Measurements from ENCODE around the gene CBFA2T2. TPM values are rescaled to one million over a fixed set of nuclear protein-coding genes. Genes with fewer than 3 reads are reported as not detected.

The CBFA2T2 gene
- total RNA-seq, 1 donor from 2014 or later, result 10.5 TPM

DNA sequence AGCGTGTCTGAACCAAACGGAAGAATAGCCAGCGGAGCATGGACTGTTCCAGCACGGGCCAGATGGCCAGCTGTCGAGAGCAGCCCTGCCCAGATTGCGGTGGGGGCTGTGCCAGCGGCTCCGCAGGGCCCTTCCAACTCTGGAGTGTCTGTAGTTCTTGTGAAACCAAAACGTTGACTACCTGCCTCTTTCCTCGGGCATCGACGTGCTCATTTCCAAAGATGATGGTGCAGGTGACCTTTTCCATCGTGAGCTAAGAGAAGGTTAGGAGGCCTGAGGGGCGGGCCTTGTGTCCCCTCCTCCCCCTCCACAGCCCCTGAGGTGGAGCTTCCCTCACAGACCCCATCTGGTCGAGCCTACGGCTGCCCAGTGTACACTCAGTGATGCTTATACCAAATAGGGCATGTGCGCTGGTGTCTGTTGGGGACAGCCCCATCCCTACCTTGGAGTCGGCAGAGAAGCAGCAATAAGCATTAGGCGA is 159.3 kb downstream of the CBFA2T2 start:
- no peak for DNase-seq (ENCODE audit: low spot score)

DNA sequence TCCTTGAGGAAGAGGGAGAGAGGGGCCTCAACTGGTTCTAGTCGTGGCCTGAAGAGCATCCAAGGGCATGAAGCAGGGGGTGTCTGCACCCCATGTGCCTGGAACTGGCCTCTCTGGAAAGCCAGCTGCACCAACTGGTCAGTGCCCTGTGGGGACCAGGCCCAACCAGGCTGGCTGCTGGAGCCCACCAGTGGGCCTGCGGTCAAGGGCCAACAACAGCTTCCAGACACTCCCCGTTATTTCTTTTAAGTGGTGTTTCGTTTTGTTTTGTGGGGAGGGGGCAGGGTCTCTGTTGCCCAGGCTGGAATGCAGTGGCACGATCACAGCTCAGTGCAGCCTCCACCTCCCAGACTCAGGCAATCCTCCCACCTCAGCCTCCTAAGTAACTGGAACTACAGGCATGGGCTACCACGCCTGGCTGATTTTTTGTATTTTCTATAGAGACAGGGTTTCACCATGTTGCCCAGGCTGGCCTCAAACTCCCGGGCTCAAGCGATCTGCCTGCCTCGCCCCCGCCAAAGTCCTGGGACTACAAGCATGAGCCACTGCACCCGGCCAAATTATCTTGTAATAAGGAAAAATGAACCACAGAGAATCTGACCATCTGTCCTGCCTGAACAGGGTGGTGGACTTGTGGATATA is 160.3 kb downstream of the CBFA2T2 start:
- no peak for DNase-seq (ENCODE audit: low spot score)

DNA sequence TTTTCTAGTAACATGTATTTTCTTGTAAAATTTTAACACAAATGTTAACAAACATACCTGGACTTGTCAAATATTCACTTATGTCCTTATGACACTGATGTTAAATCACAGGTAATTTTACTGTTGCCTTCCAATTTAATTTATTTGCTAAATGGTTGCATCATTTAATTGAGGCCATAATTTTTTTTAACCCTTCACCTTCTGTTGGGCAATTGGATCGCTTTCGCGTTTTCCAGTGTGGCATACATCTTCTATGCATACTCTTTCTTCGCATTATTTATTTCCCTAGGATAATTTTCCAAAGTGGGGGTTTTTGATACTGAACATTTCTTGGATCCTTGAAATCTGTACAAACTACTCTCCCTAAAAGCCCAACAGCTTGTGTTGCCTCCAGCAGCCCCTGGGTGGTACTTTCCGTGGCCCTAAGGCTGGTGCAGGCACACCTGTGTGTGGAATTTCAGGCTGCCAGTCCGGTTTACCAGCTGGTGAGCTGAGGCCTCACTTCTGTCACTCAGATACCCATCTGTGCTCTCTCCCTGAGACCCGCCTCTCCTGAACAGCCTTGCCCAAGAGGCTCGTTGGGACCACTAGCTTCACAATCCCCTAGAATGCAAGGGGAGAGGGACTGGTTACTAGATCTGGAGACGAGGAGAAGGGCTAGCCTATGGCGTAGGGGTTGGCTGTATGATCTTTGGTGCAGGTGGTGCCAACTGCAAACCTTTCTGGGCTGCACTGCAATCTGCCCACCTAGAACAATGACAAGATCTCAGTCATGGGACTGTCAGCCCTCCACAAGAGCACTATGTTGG is 161.1 kb downstream of the CBFA2T2 start:
- DNase-seq (ENCODE audit: low spot score), result no peak

DNA sequence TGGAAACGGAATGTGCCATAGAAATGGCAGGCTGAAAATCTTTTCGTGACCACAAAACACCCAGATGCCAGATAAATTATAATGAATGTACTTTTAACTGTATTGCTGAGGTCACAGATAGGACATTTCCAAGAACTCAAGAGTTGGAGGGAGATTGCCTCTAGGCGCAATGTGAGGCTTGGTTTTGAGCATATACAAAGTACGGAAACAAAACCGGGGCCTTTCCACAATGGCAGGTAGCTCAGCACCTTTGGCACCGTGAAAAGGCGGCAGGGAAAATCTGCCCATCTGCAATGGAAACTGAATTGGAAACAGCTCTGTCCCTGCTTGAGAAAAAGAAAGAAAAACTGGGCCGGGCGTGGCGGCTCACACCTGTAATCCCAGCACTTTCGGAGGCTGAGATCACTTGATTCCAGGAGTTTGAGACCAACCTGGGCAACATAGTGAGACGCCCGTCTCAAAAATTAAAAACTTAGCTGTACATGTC is 161.7 kb downstream of the CBFA2T2 start:
- DNase-seq (ENCODE audit: low spot score), result no peak

DNA sequence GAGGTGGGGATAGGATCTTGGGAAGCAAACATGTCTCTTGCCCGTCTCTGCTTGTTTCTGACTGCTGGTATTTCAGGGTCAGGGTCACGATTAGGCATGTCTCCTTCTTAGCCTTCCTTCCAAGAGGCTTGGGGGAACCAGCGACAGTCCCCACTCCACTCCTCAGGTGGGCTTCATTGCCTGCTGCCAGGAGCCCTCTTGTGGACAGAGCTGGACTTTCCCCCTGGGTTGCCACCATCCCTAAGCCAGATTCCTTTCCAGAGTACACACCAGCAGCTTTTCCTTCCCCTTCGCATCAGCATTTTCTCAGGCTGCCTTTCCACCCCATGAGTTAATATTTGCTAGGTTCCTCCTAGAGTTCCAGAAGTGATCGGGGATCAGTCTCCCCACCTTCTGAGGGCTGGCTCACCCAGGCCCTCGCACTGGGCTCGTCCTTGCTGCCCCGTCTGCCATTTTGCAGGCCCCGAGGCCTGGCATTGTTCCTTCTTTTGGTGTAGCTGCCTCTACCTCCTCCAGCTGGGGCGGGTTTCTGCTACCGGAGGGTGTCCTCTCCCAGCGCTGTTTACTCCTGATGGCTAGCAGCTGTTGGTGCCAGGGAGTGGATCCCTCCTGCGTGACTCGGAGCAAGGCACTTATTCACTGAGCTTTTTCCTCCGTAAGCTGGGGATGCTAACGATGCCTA is 163.5 kb downstream of the CBFA2T2 start:
- DNase-seq (ENCODE audit: low spot score), result no peak

DNA sequence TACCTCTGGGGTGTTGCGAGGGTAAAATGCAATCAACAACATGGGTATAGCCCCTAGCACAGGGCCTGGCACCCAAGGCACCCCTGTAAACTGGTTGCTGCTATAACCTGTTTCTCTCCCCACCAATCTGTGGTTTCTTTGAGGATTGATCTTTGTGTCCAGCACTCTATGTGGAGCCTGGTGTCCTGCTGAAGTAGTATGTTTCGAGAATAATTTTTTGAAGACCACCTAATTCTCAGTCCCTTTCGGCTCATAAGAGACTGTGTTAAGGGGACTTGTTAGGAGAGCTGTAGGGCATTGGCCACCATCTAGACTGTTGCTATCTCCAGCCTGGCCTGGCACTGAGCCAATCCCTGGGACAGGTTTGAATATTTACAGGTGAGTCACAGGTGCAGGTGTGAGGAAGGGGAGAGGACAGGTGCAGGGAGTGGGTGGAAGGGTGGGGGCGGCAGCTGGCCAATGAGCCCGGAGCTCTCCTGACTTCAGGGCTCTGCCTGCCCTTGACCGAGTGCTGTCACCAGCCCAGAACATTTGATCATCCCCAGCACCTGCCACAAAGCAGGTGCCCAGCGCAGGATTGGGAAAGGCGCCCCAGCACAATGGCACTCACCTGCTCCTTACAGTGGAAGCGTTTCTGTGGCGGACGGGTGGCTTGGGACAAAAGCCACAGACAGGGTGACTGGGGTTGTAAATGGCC is 164.2 kb downstream of the CBFA2T2 start:
- no peak for DNase-seq (ENCODE audit: low spot score)

DNA sequence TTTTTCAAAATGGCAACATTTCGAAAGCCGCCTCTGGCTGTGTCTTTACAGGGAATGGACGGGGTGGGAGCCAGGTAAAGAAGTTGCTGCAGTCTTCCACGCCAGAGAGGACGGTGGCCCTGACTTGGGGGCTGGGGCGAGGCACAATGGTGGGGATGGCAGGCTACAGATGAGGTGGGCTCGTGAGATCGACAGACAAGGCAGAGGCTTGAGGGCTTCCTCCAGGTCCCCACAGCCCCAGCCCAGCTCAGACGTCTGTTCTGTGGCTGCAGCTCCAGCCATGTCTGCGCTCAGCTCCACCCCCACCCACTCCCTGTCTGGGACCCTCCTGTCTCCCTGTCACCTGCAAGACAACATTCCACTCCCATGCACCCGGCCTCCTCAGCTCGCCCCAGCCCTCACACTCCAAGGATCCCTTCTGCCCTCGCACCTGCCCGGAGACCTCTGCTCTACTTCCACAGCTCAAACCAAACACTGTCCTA is 164.8 kb downstream of the CBFA2T2 start:
- peak; percentile 75 for DNase-seq (ENCODE audit: low spot score)

DNA sequence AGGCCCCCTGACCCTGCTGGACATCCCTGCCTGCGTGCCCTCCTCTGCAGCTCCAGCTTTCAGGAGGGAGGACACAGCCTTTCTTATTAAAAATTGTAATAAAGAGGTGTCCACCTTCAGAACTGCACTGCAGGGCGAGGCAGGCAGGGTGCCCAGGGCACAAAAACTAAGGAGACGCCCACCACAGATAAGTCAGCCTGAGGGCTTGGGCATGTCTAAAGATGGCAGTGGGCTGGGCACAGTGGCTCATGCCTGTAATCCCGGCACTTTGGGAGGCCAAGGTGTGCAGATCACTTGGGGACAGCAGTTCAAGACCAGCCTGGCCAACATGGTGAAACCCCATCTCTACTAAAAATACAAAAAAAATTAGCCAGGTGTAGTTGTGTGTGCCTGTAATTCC is 165.3 kb downstream of the CBFA2T2 start:
- peak; percentile 55 for DNase-seq (ENCODE audit: low spot score)

DNA sequence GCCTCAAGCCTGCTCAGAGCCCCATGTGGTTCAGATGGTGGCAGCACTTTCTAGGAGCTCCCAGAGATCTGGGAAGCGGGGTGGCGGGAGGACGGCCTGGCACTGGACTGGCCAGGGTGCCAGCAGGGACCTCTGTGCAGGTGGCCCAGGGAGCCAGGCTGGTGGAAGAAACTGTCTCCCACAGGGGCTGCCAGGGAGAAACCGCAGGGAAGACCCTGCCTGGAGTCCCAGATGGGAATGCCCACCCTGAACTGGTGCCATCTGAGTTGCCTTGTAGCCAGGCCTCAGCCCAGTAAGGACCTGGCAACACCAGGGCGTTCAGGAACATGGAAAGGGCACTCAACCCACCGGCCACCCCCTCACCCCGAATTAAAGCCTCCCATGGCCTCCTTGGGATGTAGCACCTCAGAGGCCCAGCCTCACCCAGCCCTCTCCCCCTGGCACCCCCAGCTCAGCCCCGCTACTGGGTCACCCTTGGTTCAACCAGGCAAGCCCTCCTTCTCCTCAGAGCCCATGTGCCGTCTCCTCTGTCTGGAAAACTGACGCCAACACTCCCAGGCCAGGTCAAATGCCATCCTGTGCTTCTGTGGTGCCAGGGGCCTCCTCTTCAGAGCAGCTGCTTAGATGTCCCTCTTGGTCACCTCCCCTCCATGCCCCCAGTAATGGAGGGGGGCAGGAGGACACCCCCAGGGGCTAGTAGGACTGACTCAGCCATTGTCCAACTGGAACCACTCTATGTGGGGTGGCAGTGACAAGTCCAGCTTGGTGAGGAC is 166.3 kb downstream of the CBFA2T2 start:
- no peak for DNase-seq (ENCODE audit: low spot score)

DNA sequence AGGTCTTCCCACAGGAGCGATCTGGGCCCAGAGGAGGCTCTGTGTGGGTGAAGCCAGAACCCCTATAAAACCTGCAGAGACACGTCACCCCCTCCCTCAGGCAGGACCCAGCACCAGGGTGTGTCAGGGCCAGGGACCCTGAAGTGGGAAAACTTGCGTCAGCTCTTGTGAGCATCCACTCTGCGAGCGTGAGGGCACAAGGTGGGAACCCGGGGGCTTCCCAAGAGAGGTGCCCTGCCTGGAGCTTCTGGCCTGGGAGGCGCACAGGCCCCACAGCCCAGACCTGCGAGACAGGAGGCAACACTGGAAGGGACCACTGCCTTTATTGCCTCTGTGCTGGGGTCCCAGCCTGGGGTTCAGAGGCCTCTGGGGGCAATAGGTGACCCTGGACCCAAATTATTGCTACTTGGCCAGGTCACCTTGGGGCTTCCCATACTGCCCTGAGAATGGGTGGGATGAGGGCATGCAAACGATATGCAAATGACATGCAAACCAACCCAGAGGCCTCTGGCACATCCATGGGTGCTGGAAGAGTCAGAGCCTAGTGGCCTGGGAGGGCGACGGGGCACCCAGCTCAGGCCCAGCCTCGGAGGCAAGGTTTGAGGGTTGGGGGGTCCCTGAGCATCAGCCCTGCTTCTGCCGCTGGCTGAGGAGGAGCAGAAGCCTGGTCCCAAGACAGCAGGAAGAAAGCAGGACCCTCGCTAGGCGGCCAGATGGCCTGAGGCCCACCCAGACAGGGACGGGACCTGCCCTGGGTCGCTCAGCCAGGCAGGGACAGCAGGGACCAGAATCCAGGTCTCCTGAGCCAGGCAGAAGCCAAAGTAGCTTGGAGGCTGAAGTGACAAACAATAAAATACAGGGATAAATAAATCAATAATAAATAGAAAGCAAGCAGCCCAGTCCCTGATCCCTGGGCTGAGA is 167.1 kb downstream of the CBFA2T2 start:
- DNase-seq (ENCODE audit: low spot score), result no peak

DNA sequence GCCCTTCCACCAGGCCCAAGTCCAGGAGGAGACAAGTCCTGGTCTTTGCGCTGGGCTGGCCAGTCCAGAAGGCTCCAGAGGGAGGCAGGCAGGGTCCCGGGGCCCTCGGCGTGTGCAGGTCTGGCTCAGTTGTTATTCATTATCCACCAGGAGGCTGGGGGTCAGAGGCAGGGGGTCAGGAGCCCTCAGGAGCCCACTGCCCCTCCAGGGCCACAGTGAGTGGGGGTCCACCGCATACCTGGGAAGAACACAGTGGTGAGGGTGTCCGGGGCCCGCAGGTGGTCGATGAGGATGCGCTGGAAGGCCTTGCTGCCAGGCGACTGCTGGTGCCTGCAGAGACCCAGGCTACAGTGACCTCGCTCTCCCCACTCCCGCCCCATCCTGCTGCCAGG is 167.8 kb downstream of the CBFA2T2 start:
- no peak for DNase-seq (ENCODE audit: low spot score)

DNA sequence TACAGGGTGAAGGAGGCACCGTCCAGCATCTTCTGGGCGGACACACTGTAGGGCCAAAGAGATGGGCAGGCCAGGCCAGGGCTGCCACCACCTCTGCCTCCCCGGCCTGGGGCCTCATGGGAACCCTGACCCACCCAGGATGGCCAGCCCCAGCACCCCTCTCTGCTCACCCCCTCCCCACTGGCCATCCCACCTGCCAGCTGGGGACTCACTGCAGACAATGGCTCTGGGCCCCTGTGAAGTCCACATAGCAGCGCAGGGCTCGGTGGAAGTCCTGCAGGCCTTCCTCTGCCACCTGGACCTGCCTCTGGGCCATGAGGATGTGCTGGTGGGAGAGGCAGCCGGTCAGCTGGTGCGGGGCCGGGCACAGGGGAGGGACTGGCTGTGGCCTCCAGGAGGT is 168.6 kb downstream of the CBFA2T2 start:
- no peak for DNase-seq (ENCODE audit: low spot score)

DNA sequence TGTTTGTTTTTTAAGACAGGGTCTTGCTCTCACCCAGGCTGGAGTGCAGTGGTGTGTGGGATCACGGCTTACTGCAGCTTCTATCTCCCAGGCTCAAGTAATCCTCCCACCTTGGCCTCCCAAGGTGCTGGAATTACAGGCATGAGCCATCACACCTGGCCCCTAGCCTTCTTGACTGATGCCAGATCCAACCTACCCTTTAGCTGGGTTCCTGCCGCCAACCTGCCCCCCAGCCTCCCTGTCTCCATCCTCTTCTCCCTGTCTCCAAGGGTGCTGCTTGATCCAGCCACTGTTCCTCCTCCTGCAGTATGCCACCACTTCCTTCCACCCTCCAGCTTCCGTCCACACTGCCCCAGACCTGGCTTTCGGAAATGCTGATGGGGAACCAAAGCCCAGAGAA is 169.0 kb downstream of the CBFA2T2 start:
- no peak for DNase-seq (ENCODE audit: low spot score)

DNA sequence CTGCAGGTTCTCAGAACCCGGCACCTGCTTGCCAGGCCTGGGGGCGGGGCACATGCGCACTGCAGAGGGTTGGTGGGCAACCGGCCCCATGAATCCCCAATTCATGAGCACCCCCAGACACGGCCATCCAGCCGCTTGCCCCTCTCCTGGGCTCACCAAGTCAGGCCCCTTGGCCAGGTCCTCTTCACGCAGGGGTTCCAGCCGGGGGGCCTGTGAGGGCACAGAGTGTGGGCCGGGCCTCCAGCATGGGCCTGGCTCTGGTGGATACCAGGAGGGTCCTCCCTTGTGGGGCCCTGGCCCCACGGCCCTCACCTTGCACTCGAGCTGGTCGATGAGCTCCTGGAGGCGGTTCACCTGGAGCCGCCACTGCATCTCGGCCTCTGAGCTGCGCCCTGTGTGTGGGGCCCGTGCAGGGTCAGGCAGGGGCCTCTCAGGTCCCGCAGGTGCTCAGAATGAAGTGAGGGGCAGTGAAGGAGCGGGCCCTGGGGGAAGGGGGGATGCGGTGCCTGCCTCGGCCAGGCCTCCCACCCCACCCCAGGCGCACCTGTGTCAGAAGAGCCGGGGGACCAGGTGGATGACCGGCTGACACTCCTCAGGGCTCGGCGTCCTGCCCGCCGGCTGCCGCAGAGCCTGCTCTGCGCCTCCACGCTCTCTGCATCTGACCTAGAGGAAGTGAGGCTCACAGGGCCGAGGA is 169.6 kb downstream of the CBFA2T2 start:
- no peak for DNase-seq (ENCODE audit: low spot score)

DNA sequence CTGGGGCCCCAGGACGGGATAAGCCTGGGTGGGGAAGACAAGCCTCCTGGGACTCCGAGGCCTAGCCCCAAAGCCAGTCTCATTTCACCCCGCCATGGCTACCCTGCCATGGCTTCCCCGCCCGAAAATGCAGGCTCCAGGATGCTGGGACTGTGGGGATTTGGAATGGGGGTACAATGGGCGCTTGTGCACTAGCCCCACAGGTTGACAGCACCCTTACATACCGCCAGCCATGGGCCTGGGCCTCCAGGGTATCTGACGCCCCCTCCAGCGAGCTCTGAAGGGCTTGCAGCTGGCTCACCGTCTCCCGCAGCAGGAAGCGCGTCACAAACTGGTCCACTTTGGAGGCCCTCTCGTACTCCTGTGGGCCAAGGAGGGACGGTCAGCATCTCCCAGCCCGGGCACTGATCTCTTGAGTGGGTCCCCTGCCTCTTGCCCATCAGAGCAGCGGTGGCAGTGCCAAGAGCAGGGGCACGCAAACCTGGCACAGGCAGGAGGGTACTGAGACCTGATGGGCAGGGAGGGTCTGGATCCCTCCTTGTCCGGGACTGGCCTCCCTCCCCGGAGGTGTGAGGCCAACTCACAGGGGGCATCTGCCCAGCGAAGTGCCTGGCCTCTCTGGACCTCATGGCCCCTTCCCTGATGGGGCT is 170.3 kb downstream of the CBFA2T2 start:
- no peak for DNase-seq (ENCODE audit: low spot score)

DNA sequence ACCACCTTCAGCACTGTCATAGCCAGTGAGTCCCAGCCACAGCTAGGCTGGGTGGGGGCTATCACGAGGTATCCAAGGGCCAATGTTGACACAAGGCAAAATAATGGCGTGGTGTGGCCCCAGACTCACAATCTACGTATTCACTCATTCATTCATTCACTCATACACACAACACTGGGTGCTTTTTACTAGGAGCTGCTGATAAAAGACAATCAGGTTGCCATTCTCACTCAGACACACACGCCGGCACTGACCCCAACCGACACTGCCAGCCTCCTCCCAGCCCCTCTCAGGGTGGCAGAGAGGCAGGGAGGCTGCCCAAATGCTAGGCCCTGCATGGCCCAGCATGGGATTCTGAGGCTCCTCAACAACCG is 170.8 kb downstream of the CBFA2T2 start:
- no peak for DNase-seq (ENCODE audit: low spot score)

DNA sequence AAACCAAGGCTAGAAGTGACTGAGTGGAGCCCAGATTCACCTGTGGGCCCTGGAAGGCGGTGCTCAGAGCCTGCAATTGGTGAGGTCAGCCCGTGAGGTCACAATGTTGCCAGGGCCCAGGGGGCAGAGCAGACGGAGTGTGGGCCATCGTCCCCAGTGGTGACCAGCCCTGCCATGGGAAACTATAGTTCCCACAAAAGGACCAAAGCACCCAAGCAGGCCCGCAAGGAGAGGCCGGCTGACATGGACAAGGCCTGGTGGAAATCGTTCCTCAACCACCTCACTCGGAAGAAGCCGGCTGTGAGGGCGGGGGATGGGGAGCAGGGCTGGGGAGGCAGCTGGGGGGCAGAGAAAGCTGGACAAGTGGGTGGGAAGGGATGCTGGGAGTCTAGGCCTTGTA is 172.3 kb downstream of the CBFA2T2 start, which contains the start of gene C20orf144:
C20orf144 (plus strand) TSS at position 156 of the 400 bp plus-strand sequence; CDS start at position 175, 19 bp downstream.
- DNase-seq (ENCODE audit: low spot score), result no peak

Measured in mesenteric fat pad (tissue), 1 donor.